Stimulated activated CD8-positive, alpha-beta memory T cell treated with anti-CD3 and anti-CD28 coated beads, Interleukin-4, amount 100 ng/mL, for 24 hours (primary cell): ENCODE results near the gene ZNF536.

Experiments used
- DNase-seq: peaks from one replicate; pipeline ENCODE4 v3.0.0-alpha.2; 2020; ENCODE audit warnings: low read depth

The ZNF536 gene

GRCh38 chr19:30606114-30607050 is 234.2 kb downstream of the ZNF536 start:
- DNase-seq: no peak
